ENCODE measurements around the gene GALM. TPM values are rescaled to one million over a fixed set of nuclear protein-coding genes. Genes with fewer than 3 reads are reported as not detected.

GALM gene
- total and polyA plus RNA-seq, 10 of the 15 experiments (the other 5 are each of a cell fraction or from before 2014, with no cell fraction given) = 1.1 to 4.0 (median 1.7) TPM

DNA sequence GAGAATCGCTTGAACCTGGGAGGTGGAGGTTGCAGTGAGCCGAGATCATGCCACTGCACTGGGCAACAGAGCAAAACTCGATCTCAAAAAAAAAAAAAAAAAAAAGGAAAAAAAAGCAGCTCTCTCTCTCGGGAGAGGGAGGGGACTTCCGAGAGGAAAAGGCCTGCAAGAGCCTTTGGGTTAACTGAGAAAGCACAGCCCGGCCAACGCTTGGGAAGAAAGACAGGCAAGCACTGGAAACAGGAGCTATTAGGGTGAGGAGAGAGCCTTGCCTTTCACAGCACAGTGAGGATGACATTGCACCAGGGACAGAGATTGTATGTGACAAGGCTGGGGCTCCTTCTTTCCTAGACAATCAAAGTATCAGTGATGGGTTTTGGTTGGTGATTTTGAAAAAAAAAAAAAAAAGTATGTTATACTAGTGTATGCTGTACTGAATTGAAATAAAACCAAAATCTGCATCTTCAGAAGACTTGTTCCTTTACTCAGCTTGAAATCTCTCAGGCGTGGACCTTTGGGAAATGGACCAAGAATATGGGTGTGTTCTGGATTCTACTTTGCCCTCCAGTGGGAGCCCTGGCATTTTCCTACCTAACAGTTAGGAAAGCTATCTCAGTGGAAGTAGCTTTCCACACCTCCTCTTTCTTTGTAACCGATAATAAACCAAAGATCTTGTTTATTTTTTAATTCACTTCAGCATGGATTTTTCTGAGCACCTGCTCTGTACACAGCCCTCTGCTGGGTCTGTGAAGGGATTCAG, 68.6 kb downstream of the GALM start:
- H3K9ac ChIP-seq (ENCODE audit: control insufficient read depth, insufficient read depth, low read length) = no peak overlapping the region
- DNase-seq (ENCODE audit: low read depth, low spot score) (no peak), FAIRE-seq (no peak), ATAC-seq (no peak)
- no peak overlapping the region for H3K4me3 ChIP-seq
- no peak overlapping the region for H2AFZ ChIP-seq (ENCODE audit: control insufficient read depth, low read depth, low read length)
- SMC1A ChIA-PET (ENCODE audit: uncharacterized antibody, unreplicated experiment) = interaction anchor here (0.8 to 3.6 kb wide), 7 partner anchors 9 to 198 kb away, joined by 3 to 16 read pairs (median 6); no protein-coding TSS in a partner anchor
- H3K4me2 ChIP-seq (ENCODE audit: control insufficient read depth, insufficient read depth) = no peak overlapping the region
- CTCF ChIA-PET = interaction anchor here (0.6 to 18.7 kb wide), 5 partner anchors 9 to 266 kb away, joined by 3 to 370 read pairs (median 6); no protein-coding TSS in a partner anchor
- in situ Hi-C loops (cut with MboI) (loop anchor here (5.0 kb wide), 2 partner anchors 152 to 197 kb away; no protein-coding TSS in a partner anchor), intact Hi-C loops (cut with micrococcal nuclease; ENCODE audit: unreplicated experiment) (no loop called here)
- H3K27ac ChIP-seq (ENCODE audit: control insufficient read depth, insufficient read depth) = no peak overlapping the region
- H3K9me3 ChIP-seq (replicated peaks; ENCODE audit: control insufficient read depth, insufficient read depth, low read length) = no peaks in the 10 kb centered on the region
- WGBS (ENCODE audit: insufficient coverage, insufficient replicate concordance, low lambda C conversion rate, missing lambda C conversion rate) = 76% methylated on average over 7 of the region's 9 CpGs
- peaks cover 4 to 8% of the 10 kb centered on the region in 2 experiments; a peak in 3 of 4 replicates for H3K36me3 ChIP-seq (ENCODE audit: control insufficient read depth in 2 of 2, insufficient read depth in 2 of 2, low read length in 1 of 2)
- H3K27me3 ChIP-seq (replicated peaks in 1 of 2; ENCODE audit: control insufficient read depth in 2 of 2, insufficient read depth in 2 of 2, low read length in 1 of 2) = no peaks in the 10 kb centered on the region
- no TSS peak for BruUV-seq (replicated peaks)
- POLR2A ChIA-PET = interaction anchor here (0.6 to 1.1 kb wide), 3 partner anchors 16 to 226 kb away, joined by 3 to 5 read pairs (median 4); no protein-coding TSS in a partner anchor
- RAD21 ChIA-PET (ENCODE audit: unreplicated experiment) = interaction anchor here (0.6 to 2.1 kb wide), 4 partner anchors 130 to 158 kb away, joined by 3 to 7 read pairs (median 4); no protein-coding TSS in a partner anchor
- no peaks in the 10 kb centered on the region for H3K4me1 ChIP-seq (ENCODE audit: control insufficient read depth, insufficient read depth, low read length)
- no peaks in the 10 kb centered on the region for H4K20me1 ChIP-seq (ENCODE audit: control insufficient read depth, insufficient read depth)
- no peaks in the 10 kb centered on the region for H3K79me2 ChIP-seq (ENCODE audit: control insufficient read depth, insufficient read depth, low read length)
- TF ChIP-seq, protein P1, sequence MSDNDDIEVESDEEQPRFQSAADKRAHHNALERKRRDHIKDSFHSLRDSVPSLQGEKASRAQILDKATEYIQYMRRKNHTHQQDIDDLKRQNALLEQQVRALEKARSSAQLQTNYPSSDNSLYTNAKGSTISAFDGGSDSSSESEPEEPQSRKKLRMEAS (IDR thresholded peaks at IDR 0.05; ENCODE audit: low read depth, low read length) = no peak
- TF ChIP-seq ZNF217 (IDR thresholded peaks at IDR 0.05) (no peak), PAX8 (IDR thresholded peaks at IDR 0.05) (no peak), CBX3 (IDR thresholded peaks at IDR 0.05; ENCODE audit: borderline replicate concordance, low read depth) (no peak), BRCA1 (IDR thresholded peaks at IDR 0.05; ENCODE audit: low read depth, low read length) (no peak), PAX5 (IDR thresholded peaks at IDR 0.05; ENCODE audit: borderline replicate concordance, low read depth, low read length) (no peak), CHD2 (IDR thresholded peaks at IDR 0.05; ENCODE audit: borderline replicate concordance, low read depth, low read length) (no peak), FOXK2 (IDR thresholded peaks at IDR 0.05) (no peak), FOS (IDR thresholded peaks at IDR 0.05; ENCODE audit: borderline replicate concordance, extremely low read depth, insufficient read length) (no peak)
- TF ChIP-seq, protein P2, sequence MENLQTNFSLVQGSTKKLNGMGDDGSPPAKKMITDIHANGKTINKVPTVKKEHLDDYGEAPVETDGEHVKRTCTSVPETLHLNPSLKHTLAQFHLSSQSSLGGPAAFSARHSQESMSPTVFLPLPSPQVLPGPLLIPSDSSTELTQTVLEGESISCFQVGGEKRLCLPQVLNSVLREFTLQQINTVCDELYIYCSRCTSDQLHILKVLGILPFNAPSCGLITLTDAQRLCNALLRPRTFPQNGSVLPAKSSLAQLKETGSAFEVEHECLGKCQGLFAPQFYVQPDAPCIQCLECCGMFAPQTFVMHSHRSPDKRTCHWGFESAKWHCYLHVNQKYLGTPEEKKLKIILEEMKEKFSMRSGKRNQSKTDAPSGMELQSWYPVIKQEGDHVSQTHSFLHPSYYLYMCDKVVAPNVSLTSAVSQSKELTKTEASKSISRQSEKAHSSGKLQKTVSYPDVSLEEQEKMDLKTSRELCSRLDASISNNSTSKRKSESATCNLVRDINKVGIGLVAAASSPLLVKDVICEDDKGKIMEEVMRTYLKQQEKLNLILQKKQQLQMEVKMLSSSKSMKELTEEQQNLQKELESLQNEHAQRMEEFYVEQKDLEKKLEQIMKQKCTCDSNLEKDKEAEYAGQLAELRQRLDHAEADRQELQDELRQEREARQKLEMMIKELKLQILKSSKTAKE (IDR thresholded peaks at IDR 0.05; ENCODE audit: low read depth, poor library complexity, severe bottlenecking) = no peak
- TF ChIP-seq, protein P3, sequence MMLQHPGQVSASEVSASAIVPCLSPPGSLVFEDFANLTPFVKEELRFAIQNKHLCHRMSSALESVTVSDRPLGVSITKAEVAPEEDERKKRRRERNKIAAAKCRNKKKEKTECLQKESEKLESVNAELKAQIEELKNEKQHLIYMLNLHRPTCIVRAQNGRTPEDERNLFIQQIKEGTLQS (IDR thresholded peaks at IDR 0.05; ENCODE audit: borderline replicate concordance, extremely low read depth, low read depth, low read length) = no peak
- TF ChIP-seq, protein P4, sequence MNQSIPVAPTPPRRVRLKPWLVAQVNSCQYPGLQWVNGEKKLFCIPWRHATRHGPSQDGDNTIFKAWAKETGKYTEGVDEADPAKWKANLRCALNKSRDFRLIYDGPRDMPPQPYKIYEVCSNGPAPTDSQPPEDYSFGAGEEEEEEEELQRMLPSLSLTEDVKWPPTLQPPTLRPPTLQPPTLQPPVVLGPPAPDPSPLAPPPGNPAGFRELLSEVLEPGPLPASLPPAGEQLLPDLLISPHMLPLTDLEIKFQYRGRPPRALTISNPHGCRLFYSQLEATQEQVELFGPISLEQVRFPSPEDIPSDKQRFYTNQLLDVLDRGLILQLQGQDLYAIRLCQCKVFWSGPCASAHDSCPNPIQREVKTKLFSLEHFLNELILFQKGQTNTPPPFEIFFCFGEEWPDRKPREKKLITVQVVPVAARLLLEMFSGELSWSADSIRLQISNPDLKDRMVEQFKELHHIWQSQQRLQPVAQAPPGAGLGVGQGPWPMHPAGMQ (IDR thresholded peaks at IDR 0.05; ENCODE audit: borderline replicate concordance) = no peak
- TF ChIP-seq, protein P5, sequence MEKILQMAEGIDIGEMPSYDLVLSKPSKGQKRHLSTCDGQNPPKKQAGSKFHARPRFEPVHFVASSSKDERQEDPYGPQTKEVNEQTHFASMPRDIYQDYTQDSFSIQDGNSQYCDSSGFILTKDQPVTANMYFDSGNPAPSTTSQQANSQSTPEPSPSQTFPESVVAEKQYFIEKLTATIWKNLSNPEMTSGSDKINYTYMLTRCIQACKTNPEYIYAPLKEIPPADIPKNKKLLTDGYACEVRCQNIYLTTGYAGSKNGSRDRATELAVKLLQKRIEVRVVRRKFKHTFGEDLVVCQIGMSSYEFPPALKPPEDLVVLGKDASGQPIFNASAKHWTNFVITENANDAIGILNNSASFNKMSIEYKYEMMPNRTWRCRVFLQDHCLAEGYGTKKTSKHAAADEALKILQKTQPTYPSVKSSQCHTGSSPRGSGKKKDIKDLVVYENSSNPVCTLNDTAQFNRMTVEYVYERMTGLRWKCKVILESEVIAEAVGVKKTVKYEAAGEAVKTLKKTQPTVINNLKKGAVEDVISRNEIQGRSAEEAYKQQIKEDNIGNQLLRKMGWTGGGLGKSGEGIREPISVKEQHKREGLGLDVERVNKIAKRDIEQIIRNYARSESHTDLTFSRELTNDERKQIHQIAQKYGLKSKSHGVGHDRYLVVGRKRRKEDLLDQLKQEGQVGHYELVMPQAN (conservative IDR thresholded peaks at IDR 0.05) = no peak
